Naive thymus-derived CD8-positive, alpha-beta T cell (primary cell): ENCODE measurements around the gene AKAP6. TPM values are rescaled to one million over a fixed set of nuclear protein-coding genes. Genes with fewer than 3 reads are reported as not detected.

Experiments
- ATAC-seq, 2 donors: fragments of 150-1000 bp; cut with Tn5 transposase in 1 of 2; sonication (Bioruptor Pico), chemical (Tn5 transposase) in 1 of 2; 1 replicate in 1 of 2; 2 replicates in 1 of 2; pipeline ENCODE4 v1.10.0; 2021; ENCODE audit warnings: mild to moderate bottlenecking in 2 of 2, moderate library complexity in 2 of 2
- POLR2A ChIA-PET: fragments of 350-600 bp; sonication (Branson Sonifier 250); formaldehyde crosslinking; loops from one replicate; lab custom pipeline; 2021; ENCODE audit warnings: antibody characterized with exemption; lab: Charles Lee
- DNase-seq, 10 donors: peaks; one replicate each; pipeline versions ENCODE4 v3.0.0 to v3.0.0-alpha.2; 2020 to 2022
- H3K27ac Mint-ChIP-seq, 10 donors: one replicate each; pipeline ENCODE4 v1.8.0; 2020 to 2022; ENCODE audit warnings: mild to moderate bottlenecking in 10 of 10, mixed read lengths in 10 of 10, moderate library complexity in 4 of 10, inconsistent platforms in 1 of 10
- H3K27me3 Mint-ChIP-seq, 5 donors: one replicate each; pipeline ENCODE4 v1.8.0; 2021 to 2022; ENCODE audit warnings: mixed read lengths in 5 of 5
- H3K36me3 Mint-ChIP-seq, 3 donors: one replicate each; pipeline ENCODE4 v1.8.0; 2020 to 2022; ENCODE audit warnings: mixed read lengths in 3 of 3, mild to moderate bottlenecking in 2 of 3, inconsistent platforms in 1 of 3
- H3K4me1 Mint-ChIP-seq, 4 donors: one replicate each; pipeline ENCODE4 v1.8.0; 2021 to 2022; ENCODE audit warnings: mixed read lengths in 4 of 4
- H3K4me3 Mint-ChIP-seq, 10 donors: one replicate each; pipeline ENCODE4 v1.8.0; 2020 to 2022; ENCODE audit warnings: mild to moderate bottlenecking in 10 of 10, mixed read lengths in 10 of 10, moderate library complexity in 6 of 10, inconsistent platforms in 1 of 10
- H3K9me3 Mint-ChIP-seq, 9 donors: one replicate each; pipeline ENCODE4 v1.8.0; 2020 to 2022; ENCODE audit warnings: mixed read lengths in 9 of 9, mild to moderate bottlenecking in 3 of 9, inconsistent platforms in 1 of 9, moderate library complexity in 1 of 9
- polyA plus RNA-seq, 3 donors: library from polyadenylated mRNA; unstranded; fragments of 300-500 nt; fragmentation: Illumina TruSeq; gene quantifications; one replicate each; pipeline ENCODE4 v1.2.3, GENCODE V29; 2021
- total RNA-seq, 8 experiments: library from RNA in 2 of 8; stranded (reverse) in 2 of 8; gene quantifications; one replicate each; pipeline ENCODE4 v1.2.3 and lab custom pipeline; 2021 to 2026

The AKAP6 gene
- total and polyA plus RNA-seq, 5 experiments from 2014 or later, result 1.4 to 4.6 (median 3.2) TPM

DNA sequence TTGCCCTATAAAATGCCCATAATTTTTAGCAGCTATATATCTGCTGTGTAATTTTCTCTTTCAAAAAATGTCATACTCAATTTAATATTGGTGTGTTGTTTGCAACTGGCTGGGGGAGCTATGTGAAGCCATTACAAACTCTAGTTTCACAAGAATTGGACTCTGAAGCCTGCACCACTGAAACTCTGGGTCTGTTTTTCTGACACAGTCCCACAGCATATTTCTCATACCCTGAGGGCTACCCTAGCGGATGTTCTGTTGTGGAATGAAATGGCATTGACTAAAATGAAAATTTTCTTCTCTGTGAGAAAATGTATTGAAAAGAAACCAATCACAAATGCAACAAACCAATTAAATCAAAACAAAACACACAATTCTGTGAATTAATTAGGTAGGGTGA lies 325.0 kb downstream of the AKAP6 start:
- no peaks in the 10 kb centered on the region for H3K9me3 Mint-ChIP-seq
- POLR2A ChIA-PET, result no interaction called here
- ATAC-seq, result no peak
- H3K27ac Mint-ChIP-seq, result no peak overlapping the region
- DNase-seq, result no peak
- H3K4me3 Mint-ChIP-seq, result no peak overlapping the region
- H3K36me3 Mint-ChIP-seq, result no peaks in the 10 kb centered on the region
- H3K27me3 Mint-ChIP-seq, result peaks cover 0 to 3% (median 0%) of the 10 kb centered on the region in 5 donors
- H3K4me1 Mint-ChIP-seq, result no peaks in the 10 kb centered on the region

GRCh38 chr14:32656601-32657000 lies 327.5 kb downstream of the AKAP6 start:
- POLR2A ChIA-PET, result no interaction called here
- Mint-ChIP-seq H3K27me3 (peaks cover 0 to 8% (median 0%) of the 10 kb centered on the region in 5 donors), H3K4me3 (no peak overlapping the region), H3K36me3 (no peaks in the 10 kb centered on the region), H3K4me1 (no peaks in the 10 kb centered on the region), H3K9me3 (peaks cover 0 to 2% (median 0%) of the 10 kb centered on the region in 9 donors), H3K27ac (no peak overlapping the region)
- ATAC-seq (no peak), DNase-seq (no peak)

GRCh38 chr14:32657081-32657480 lies 328.0 kb downstream of the AKAP6 start:
- peaks cover 0 to 2% (median 0%) of the 10 kb centered on the region in 9 donors for H3K9me3 Mint-ChIP-seq
- H3K4me1 Mint-ChIP-seq, result no peaks in the 10 kb centered on the region
- no peaks in the 10 kb centered on the region for H3K36me3 Mint-ChIP-seq
- no peak overlapping the region for H3K27ac Mint-ChIP-seq
- DNase-seq (no peak), ATAC-seq (no peak)
- POLR2A ChIA-PET, result no interaction called here
- no peak overlapping the region for H3K4me3 Mint-ChIP-seq
- H3K27me3 Mint-ChIP-seq, result peaks cover 0 to 8% (median 0%) of the 10 kb centered on the region in 5 donors

GRCh38 chr14:32661216-32661615 lies 332.1 kb downstream of the AKAP6 start:
- Mint-ChIP-seq H3K27me3 (peaks cover 0 to 8% (median 2%) of the 10 kb centered on the region in 5 donors), H3K4me3 (no peak overlapping the region), H3K27ac (no peak overlapping the region), H3K36me3 (no peaks in the 10 kb centered on the region), H3K4me1 (no peaks in the 10 kb centered on the region), H3K9me3 (peaks cover 0 to 2% (median 0%) of the 10 kb centered on the region in 9 donors)
- ATAC-seq (no peak), DNase-seq (no peak)
- POLR2A ChIA-PET, result no interaction called here

DNA sequence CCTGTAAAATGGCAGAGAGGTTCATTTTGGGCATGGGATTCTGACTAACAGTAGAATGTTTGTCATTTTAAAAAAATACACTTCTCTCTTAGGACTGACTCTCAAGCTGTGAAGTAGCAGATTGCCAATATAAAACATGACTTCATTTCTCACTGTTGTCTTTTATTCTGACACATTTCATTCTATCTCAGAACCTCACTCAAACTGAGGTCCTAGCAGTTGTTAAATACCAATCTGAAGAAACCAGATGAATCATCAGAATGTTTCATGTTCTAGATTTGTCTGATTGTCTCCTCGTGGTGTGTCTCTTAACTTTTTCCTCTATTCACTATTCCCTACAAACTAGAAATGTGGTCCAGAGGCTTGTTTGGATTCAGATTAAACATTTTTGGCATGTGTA lies 333.1 kb downstream of the AKAP6 start:
- Mint-ChIP-seq H3K27me3 (peaks cover 0 to 8% (median 2%) of the 10 kb centered on the region in 5 donors), H3K27ac (no peak overlapping the region), H3K9me3 (peaks cover 0 to 2% (median 0%) of the 10 kb centered on the region in 9 donors), H3K4me1 (no peaks in the 10 kb centered on the region), H3K36me3 (no peaks in the 10 kb centered on the region), H3K4me3 (no peak overlapping the region)
- no peak for DNase-seq
- no peak for ATAC-seq
- POLR2A ChIA-PET, result no interaction called here

DNA sequence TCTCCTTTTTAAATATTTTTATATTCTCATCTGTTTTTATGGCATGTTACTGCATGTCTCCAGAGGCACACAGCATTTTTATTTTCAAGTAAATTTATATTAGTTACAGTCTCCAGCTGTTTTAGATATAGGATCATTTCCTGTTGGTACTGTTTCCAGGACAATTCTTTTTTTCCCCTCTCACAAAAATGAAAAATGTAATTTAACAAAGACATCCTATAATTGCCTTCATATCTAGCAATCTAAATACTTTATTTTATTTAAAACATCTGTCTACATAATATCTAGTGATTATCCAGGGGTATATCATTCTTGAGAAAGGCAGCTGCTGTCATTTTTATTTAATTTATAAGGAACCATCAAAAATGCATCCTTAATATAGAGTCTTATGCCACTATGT lies 337.2 kb downstream of the AKAP6 start:
- DNase-seq, result no peak
- Mint-ChIP-seq H3K9me3 (peaks cover 0 to 13% (median 4%) of the 10 kb centered on the region in 9 donors), H3K4me3 (no peak overlapping the region), H3K36me3 (peaks cover 0 to 6% (median 0%) of the 10 kb centered on the region in 3 donors), H3K27me3 (peaks cover 0 to 11% (median 0%) of the 10 kb centered on the region in 5 donors), H3K4me1 (no peaks in the 10 kb centered on the region), H3K27ac (no peak overlapping the region)
- ATAC-seq, result no peak
- POLR2A ChIA-PET, result no interaction called here

DNA sequence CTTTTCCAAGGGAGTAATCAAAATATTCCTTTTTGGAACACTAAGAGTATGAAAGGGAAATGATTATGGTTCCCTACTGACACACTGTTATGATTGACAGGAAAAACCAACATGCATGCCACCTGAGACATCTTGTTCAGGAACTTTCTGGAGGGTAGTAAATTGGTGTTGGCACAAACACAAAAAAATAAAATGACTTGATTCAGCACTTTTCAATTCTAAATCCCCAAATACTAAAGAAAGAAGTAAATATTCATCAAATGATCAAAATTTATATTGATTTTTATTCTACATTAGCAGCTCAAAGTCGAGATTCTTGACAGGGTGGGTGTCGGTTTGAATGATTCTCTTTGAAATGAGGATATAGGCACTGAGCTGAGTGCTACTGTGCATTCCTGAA lies 338.2 kb downstream of the AKAP6 start:
- Mint-ChIP-seq H3K4me3 (no peak overlapping the region), H3K36me3 (peaks cover 0 to 9% (median 0%) of the 10 kb centered on the region in 3 donors), H3K9me3 (peaks cover 0 to 18% (median 4%) of the 10 kb centered on the region in 9 donors), H3K4me1 (no peaks in the 10 kb centered on the region), H3K27me3 (peaks cover 0 to 11% (median 0%) of the 10 kb centered on the region in 5 donors), H3K27ac (no peak overlapping the region)
- no peak for DNase-seq
- ATAC-seq, result no peak
- POLR2A ChIA-PET, result no interaction called here

DNA sequence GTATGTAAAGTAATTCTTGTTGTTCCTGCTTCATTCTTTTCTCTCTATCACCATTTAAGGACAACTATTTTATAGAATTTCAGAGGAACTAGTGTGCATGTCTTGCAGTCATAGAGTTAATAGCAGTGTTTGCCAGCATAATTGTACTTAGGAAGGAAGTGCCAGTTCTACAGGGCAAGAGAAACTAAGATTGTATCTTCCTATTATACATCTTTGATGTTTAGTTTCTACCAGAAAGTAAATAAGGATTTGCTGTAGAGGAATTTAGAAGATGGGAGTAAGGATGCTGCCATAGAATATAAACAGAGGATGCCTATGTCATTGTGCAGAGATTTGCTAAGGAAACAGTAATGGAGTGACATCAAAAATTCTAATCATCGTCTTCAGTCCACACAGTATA lies 338.7 kb downstream of the AKAP6 start:
- no peaks in the 10 kb centered on the region for H3K4me1 Mint-ChIP-seq
- H3K9me3 Mint-ChIP-seq, result peaks cover 0 to 19% (median 5%) of the 10 kb centered on the region in 9 donors
- H3K4me3 Mint-ChIP-seq, result no peak overlapping the region
- no peak overlapping the region for H3K27ac Mint-ChIP-seq
- peaks cover 0 to 11% (median 0%) of the 10 kb centered on the region in 5 donors for H3K27me3 Mint-ChIP-seq
- DNase-seq (no peak), ATAC-seq (no peak)
- peaks cover 0 to 9% (median 0%) of the 10 kb centered on the region in 3 donors for H3K36me3 Mint-ChIP-seq
- POLR2A ChIA-PET, result no interaction called here

- Mint-ChIP-seq H3K9me3 (peaks cover 0 to 30% (median 5%) of the 10 kb centered on the region in 9 donors), H3K27me3 (peaks cover 0 to 11% (median 0%) of the 10 kb centered on the region in 5 donors), H3K4me1 (no peaks in the 10 kb centered on the region), H3K4me3 (no peak overlapping the region), H3K27ac (no peak overlapping the region), H3K36me3 (peaks cover 0 to 9% (median 0%) of the 10 kb centered on the region in 3 donors)
- ATAC-seq (no peak), DNase-seq (no peak)
- POLR2A ChIA-PET, result no interaction called here
Observed at GRCh38 chr14:32669391-32669790, 340.3 kb downstream of the AKAP6 start.

- ATAC-seq (no peak), DNase-seq (no peak)
- H3K4me1 Mint-ChIP-seq, result no peaks in the 10 kb centered on the region
- POLR2A ChIA-PET, result no interaction called here
- peaks cover 0 to 9% (median 0%) of the 10 kb centered on the region in 3 donors for H3K36me3 Mint-ChIP-seq
- peaks cover 0 to 25% (median 4%) of the 10 kb centered on the region in 9 donors for H3K9me3 Mint-ChIP-seq
- no peak overlapping the region for H3K27ac Mint-ChIP-seq
- H3K27me3 Mint-ChIP-seq, result peaks cover 0 to 5% (median 0%) of the 10 kb centered on the region in 5 donors
- H3K4me3 Mint-ChIP-seq, result no peak overlapping the region
Observed at GRCh38 chr14:32675433-32675832, 346.3 kb downstream of the AKAP6 start.

DNA sequence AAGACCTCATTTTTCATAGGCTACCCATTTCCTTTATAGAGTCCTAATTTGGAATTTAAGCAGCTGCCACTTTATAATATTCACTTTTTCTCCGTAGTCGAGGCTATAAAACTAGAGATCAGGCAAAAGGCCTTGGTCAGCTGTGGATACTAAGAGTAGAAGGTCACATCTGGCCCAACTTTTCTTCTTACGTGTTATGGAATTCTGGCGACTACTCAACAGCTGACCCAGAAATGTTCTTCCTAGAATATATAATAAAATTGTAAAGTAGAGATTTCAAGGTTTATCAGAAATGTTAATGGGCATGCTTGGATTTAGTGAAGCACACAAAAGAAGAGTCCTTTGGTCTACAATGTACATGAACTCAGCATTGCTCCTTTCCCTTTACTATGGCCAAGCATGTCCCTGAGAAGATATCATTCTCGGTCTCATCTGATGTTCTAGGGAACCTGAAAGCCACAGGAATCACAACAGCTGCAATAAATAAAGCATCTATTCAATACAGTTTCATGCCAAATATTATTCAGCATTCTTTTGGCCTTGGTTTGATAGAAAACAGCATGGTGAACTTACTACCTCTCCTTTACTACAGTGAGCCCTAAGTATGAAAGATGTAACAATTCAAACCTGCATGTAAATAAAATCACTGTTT lies 348.2 kb downstream of the AKAP6 start:
- H3K4me1 Mint-ChIP-seq, result no peaks in the 10 kb centered on the region
- no peak overlapping the region for H3K27ac Mint-ChIP-seq
- peaks cover 0 to 11% (median 0%) of the 10 kb centered on the region in 9 donors for H3K9me3 Mint-ChIP-seq
- ATAC-seq (no peak), DNase-seq (no peak)
- peaks cover 0 to 4% (median 2%) of the 10 kb centered on the region in 3 donors for H3K36me3 Mint-ChIP-seq
- POLR2A ChIA-PET, result no interaction called here
- H3K27me3 Mint-ChIP-seq, result peaks cover 0 to 2% (median 0%) of the 10 kb centered on the region in 5 donors
- no peak overlapping the region for H3K4me3 Mint-ChIP-seq

DNA sequence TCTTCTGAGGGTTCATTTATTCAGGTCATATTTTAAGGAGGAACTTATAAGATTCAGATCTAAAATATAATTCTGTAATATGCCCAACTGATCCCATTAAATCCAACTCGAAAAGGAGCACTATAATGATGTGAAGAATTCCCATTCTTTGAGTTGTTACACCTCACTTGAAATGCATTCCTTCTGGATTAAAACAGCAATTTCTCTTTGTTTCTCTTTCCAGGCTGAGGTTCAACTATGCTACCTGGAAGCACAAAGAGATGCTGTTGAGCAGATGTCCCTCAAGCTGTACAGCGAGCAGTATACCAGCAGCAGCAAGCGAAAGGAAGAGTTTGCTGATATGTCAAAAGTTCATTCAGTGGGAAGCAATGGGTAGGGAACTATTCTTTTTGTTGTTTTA lies 349.0 kb downstream of the AKAP6 start:
- POLR2A ChIA-PET, result no interaction called here
- no peak overlapping the region for H3K4me3 Mint-ChIP-seq
- H3K9me3 Mint-ChIP-seq, result peaks cover 0 to 11% (median 0%) of the 10 kb centered on the region in 9 donors
- H3K36me3 Mint-ChIP-seq, result peaks cover 0 to 4% (median 2%) of the 10 kb centered on the region in 3 donors
- peaks cover 0 to 5% (median 0%) of the 10 kb centered on the region in 5 donors for H3K27me3 Mint-ChIP-seq
- no peak for ATAC-seq
- no peaks in the 10 kb centered on the region for H3K4me1 Mint-ChIP-seq
- no peak for DNase-seq
- no peak overlapping the region for H3K27ac Mint-ChIP-seq

DNA sequence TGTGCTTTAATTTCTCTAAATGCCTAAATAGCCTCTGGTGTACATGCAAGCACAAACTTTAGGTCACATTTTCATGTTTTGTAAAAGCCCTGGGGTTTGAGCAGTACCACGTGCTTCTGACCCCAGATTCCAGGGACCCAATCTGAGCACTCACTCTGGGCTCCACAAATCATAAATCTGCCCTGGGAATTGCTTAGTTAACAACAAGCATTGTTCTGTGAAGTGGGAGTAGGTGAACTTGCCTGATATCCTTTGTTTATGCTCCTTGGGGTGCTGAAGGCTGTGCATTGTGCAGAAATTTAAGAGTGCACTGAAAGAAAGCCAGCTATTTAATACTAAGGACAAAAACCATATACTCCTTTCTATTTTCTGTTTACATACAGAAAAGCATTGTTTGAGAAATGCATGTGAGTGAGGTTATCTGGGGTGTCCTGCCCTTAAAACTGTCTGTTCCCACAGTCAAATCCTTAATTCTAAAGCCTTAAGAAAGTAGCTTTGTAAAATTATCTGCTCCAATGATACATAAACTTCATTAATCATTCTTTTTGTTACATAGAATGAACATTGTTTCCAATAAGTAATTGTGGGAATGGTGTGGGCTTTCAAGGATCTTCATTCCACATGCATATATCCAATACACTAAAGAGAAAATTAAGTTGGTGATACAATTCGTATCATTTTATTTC lies 351.0 kb downstream of the AKAP6 start:
- DNase-seq (no peak), ATAC-seq (no peak)
- peaks cover 0 to 2% (median 0%) of the 10 kb centered on the region in 4 donors for H3K4me1 Mint-ChIP-seq
- no peak overlapping the region for H3K4me3 Mint-ChIP-seq
- no peak overlapping the region for H3K27ac Mint-ChIP-seq
- POLR2A ChIA-PET, result no interaction called here
- peaks cover 0 to 9% (median 0%) of the 10 kb centered on the region in 9 donors for H3K9me3 Mint-ChIP-seq
- H3K27me3 Mint-ChIP-seq, result peaks cover 0 to 9% (median 0%) of the 10 kb centered on the region in 5 donors
- H3K36me3 Mint-ChIP-seq, result peaks cover 0 to 4% (median 2%) of the 10 kb centered on the region in 3 donors
